Kidney epithelial cell (primary cell): ENCODE measurements around the gene NDUFA12. TPM values are rescaled to one million over a fixed set of nuclear protein-coding genes. Genes with fewer than 3 reads are reported as not detected.

ENCODE experiments used
- DNase-seq: peaks from one replicate; pipeline ENCODE4 v3.0.0-alpha.2; 2010; ENCODE audit warnings: low read depth
- H3K27me3 ChIP-seq: 2 replicates; pipeline ENCODE4 v1.6.0; 2011; ENCODE audit warnings: low read length; ENCODE audit not compliant: control insufficient read depth, insufficient read depth
- H3K36me3 ChIP-seq: 2 replicates; pipeline ENCODE4 v1.5.1; 2011; ENCODE audit warnings: low read length; ENCODE audit not compliant: control insufficient read depth, insufficient read depth
- H3K4me3 ChIP-seq: 2 replicates; pipeline ENCODE4 v1.5.1; 2011; ENCODE audit warnings: low read depth, mild to moderate bottlenecking, control low read depth, low read length
- CTCF ChIP-seq: IDR thresholded peaks from 2 replicates; pipeline ENCODE4 v1.5.1; 2011; ENCODE audit warnings: mild to moderate bottlenecking, moderate library complexity, low read length, control low read depth, inconsistent platforms; ENCODE audit not compliant: insufficient read depth, poor library complexity, severe bottlenecking
- total RNA-seq: library from RNA; depleted of rRNA; stranded (reverse); fragments of >200 nt; gene quantifications from 2 replicates; pipeline ENCODE4 v1.2.3, GENCODE V29; 2015

The NDUFA12 gene
- total RNA-seq, 1 donor from 2014 or later = 123 TPM

- TF ChIP-seq CTCF = no peak
- DNase-seq = no peak
- Histone ChIP-seq H3K27me3 (no peaks in the 10 kb centered on the region), H3K4me3 (no peak overlapping the region), H3K36me3 (no peaks in the 10 kb centered on the region)
Measured at GRCh38 chr12:94957006-94957405, 46.5 kb downstream of the NDUFA12 start.

GRCh38 chr12:94954948-94955592, 48.4 kb downstream of the NDUFA12 start:
- H3K4me3 ChIP-seq = no peak overlapping the region
- no peaks in the 10 kb centered on the region for H3K36me3 ChIP-seq
- DNase-seq = no peak
- TF ChIP-seq CTCF = no peak
- H3K27me3 ChIP-seq = no peaks in the 10 kb centered on the region

- H3K36me3 ChIP-seq = no peaks in the 10 kb centered on the region
- DNase-seq = peak; percentile 47
- no peak for TF ChIP-seq CTCF
- no peaks in the 10 kb centered on the region for H3K27me3 ChIP-seq
- no peak overlapping the region for H3K4me3 ChIP-seq
Measured at GRCh38 chr12:94954029-94954685, 49.3 kb downstream of the NDUFA12 start.

GRCh38 chr12:94952325-94952724, 51.2 kb downstream of the NDUFA12 start:
- no peak overlapping the region for H3K4me3 ChIP-seq
- DNase-seq = no peak
- no peaks in the 10 kb centered on the region for H3K36me3 ChIP-seq
- H3K27me3 ChIP-seq = no peaks in the 10 kb centered on the region
- no peak for TF ChIP-seq CTCF

GRCh38 chr12:94951071-94951934, 52.2 kb downstream of the NDUFA12 start:
- DNase-seq = no peak
- Histone ChIP-seq H3K27me3 (no peaks in the 10 kb centered on the region), H3K36me3 (no peaks in the 10 kb centered on the region), H3K4me3 (no peak overlapping the region)
- TF ChIP-seq CTCF = no peak
